ENCODE results near the gene IGSF11.
A peak's percentile ranks its signal among the peaks of the same experiment; 100 is the strongest.

The IGSF11 gene

DNA sequence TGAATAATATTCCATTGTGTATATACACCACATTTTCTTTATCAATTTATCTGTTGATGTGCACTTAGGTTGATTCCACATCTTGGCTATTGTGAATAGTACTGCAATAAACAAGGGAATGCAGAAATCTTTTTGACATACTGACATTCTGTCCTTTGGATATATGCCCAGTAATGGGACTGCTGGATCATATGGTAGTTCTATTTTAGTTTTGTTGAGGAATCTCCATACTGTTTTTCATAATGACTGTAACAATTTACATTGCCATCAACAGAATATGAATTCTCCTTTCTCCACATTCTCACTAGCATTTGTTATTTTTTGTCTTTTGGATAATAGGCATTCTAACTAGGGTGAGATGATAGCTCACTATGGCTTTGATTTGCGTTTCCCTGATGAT is 174.7 kb downstream of the IGSF11 start:
- no peak for DNase-seq

DNA sequence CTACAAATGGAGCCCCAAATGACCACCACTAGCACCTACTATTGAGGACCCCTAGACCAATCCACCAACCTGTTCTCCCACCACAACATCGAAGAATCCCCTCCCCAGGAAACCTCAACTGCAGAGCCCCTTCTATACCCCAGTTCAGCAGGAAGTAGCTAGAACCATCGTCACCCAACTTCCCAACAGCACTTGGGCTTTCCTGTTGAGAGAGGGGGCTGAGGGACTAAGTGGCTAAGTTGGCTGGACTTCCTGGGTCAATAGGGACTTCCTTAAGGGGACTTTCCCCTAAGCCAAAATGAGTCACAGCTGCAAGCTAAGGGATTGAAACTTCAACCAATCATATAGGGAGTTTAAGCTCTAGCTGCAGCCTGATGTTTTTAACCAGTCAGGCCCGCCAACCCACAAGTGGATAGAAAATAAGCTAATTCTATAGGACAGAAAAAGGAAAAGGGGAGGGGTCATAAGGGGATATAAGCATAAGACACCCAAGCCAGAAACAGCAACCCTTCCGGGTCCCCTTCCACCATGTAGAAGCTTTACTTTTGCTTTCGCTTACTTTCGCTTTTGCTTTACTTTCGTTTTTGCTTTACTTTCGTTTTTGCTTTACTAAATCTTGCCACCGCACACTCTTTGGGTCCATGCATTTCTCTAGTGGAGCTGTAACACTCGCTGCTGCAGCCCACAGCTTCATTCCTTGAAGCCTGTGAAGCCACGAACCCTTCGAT is 183.0 kb downstream of the IGSF11 start:
- DNase-seq, result peak; percentile 17 to 63

DNA sequence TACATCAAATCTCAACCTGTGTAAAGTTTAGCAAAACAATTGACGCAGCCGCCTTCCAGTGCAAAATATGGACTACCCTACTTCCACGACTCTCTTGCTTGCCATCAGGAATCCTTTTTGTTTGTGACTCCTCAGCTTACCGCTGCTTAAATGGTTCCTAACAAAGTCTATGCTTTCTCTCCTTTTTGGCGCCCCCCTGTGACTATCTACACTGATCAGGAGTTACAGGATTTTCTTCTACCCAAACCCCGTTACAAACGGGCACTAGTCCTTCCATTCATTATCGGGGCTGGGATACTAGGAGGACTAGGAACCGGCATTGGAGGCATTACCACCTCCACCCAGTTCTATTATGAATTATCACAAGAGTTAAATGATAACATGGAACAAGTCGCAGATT is 184.0 kb downstream of the IGSF11 start:
- no peak for DNase-seq
